Measurements from ENCODE around the gene PLCH2. TPM values are rescaled to one million over a fixed set of nuclear protein-coding genes. Genes with fewer than 3 reads are reported as not detected.

The PLCH2 gene
- total and polyA plus RNA-seq, 2 of the 13 experiments (the other 11 are each of a cell fraction or from before 2014, with no cell fraction given) = 0.15 to 0.67 TPM

GRCh38 chr1:2444138-2444591, 31.9 kb upstream of the PLCH2 start:
- intact Hi-C loops (cut with micrococcal nuclease; ENCODE audit: unreplicated experiment) (no loop called here), in situ Hi-C loops (cut with HindIII; ENCODE audit: extremely low pct_ligation_motif_present, low pct_unique_long_range_greater_than_20kb) (no loop called here)
- DNase-seq (ENCODE audit: low spot score) (no peak), ATAC-seq (no peak), FAIRE-seq (no peak)
- Histone ChIP-seq H3K9ac (ENCODE audit: insufficient read depth, low read depth, low read length) (no peak overlapping the region), H3K9me3 (ENCODE audit: low read length) (no peaks in the 10 kb centered on the region), H3K4me3 (replicated peaks in 1 of 3; ENCODE audit: insufficient read depth in 1 of 3, low read depth in 2 of 3, low read length in 3 of 3) (no peak overlapping the region), H3K4me2 (ENCODE audit: low read depth, low read length) (no peak overlapping the region), H4K20me1 (ENCODE audit: insufficient read depth, low read length) (peaks cover 3% of the 10 kb centered on the region; the same call in 1 of the 2 replicates), H3K36me3 (replicated peaks in 1 of 2; ENCODE audit: control insufficient read depth in 1 of 2, insufficient read depth in 2 of 2, low read length in 2 of 2) (no peaks in the 10 kb centered on the region), H3K79me2 (ENCODE audit: insufficient read depth, low read length) (no peaks in the 10 kb centered on the region), H3K4me1 (ENCODE audit: insufficient read depth, low read length) (no peaks in the 10 kb centered on the region), H3K27me3 (ENCODE audit: control insufficient read depth in 1 of 2, insufficient read depth in 2 of 2, low read length in 2 of 2) (peaks cover 43 to 91% of the 10 kb centered on the region in 2 experiments), H3K27ac (ENCODE audit: extremely low read length, insufficient read depth, low read length) (no peak overlapping the region), H2AFZ (ENCODE audit: low read length) (no peak overlapping the region)
- BruUV-seq (replicated peaks) = no TSS peak
- CTCF ChIA-PET (ENCODE audit: low intra/inter-chr PET ratio, low total read pairs) = no interaction called here
- TF ChIP-seq YEATS4 (CRISPR knock-in tag; IDR thresholded peaks at IDR 0.05; ENCODE audit: borderline replicate concordance) = no peak
- peak; percentile 66; the same call in 1 of the 2 replicates for TF ChIP-seq EZH2 (conservative IDR thresholded peaks at IDR 0.05; ENCODE audit: low read depth, low read length)
- no peak for TF ChIP-seq ZFX (CRISPR knock-in tag; IDR thresholded peaks at IDR 0.05; ENCODE audit: low read depth)
- 0 out of 2 replicates have a peak, but pooled peaks have one; percentile 16 for TF ChIP-seq ZNF687 (CRISPR knock-in tag; IDR thresholded peaks at IDR 0.05)
- WGBS (ENCODE audit: low lambda C conversion rate) = 0% methylated on average over 1 of the region's 27 CpGs
- POLR2A ChIA-PET = no interaction called here

Data from HepG2 (cell line).